Activated naive CD4-positive, alpha-beta T cell treated with anti-CD3 and anti-CD28 coated beads, Interleukin-2, amount 50 U/mL, for 24 hours (primary cell): ENCODE data around the gene APOH.

Experiments used
- H3K27ac Mint-ChIP-seq: one replicate; pipeline ENCODE4 v1.8.0; 2021; ENCODE audit warnings: mild to moderate bottlenecking, mixed read lengths
- H3K27me3 Mint-ChIP-seq: one replicate; pipeline ENCODE4 v1.8.0; 2021; ENCODE audit warnings: mixed read lengths
- H3K36me3 Mint-ChIP-seq: one replicate; pipeline ENCODE4 v1.8.0; 2021; ENCODE audit warnings: mixed read lengths
- H3K4me1 Mint-ChIP-seq: one replicate; pipeline ENCODE4 v1.8.0; 2021; ENCODE audit warnings: mixed read lengths
- H3K4me3 Mint-ChIP-seq: one replicate; pipeline ENCODE4 v1.8.0; 2021; ENCODE audit warnings: mild to moderate bottlenecking, mixed read lengths
- H3K9me3 Mint-ChIP-seq: one replicate; pipeline ENCODE4 v1.8.0; 2021; ENCODE audit warnings: mixed read lengths

The APOH gene, protein sequence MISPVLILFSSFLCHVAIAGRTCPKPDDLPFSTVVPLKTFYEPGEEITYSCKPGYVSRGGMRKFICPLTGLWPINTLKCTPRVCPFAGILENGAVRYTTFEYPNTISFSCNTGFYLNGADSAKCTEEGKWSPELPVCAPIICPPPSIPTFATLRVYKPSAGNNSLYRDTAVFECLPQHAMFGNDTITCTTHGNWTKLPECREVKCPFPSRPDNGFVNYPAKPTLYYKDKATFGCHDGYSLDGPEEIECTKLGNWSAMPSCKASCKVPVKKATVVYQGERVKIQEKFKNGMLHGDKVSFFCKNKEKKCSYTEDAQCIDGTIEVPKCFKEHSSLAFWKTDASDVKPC

DNA sequence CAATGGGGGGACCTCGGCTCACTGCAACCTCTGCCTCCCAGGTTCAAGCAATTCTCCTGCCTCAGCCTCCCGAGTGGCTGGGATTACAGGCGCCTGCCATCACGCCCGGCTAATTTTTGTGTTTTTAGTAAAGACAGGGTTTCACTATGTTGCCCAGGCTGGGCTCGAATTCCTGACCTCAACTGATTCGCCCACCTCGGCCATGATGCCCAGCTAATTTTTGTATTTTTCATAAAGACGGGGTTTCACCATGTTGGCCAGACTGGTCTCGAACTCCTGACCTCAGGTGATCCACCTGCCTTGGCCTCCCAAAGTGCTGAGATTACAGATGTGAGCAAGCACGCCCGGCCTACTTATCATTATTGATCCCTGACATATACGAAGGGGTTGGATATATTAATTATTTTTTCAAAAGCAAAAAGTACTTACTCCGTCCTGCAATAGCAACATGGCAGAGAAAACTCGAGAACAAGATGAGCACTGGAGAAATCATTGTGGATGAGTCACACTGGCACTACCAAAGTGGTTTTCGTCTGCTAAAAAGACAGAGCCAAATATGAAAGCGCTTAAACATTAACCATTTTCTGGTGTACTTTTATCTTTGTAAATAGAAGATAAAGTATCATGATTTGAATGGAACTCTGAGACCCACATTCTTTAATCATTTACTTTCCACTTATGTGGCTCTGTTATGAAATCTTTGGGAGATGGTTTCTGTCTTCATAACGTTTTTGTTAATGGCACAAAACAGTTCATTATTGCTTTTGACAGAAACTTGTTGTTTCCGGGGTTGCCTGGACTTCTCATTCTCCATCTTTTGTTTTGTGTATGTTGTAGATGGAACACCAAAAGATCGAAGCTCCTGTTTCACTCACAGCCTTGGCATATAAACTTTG lies at the start of gene APOH:
Gene APOH (minus strand): TSS at position 529 of the 896 bp plus-strand sequence. CDS start 36 bp downstream, at position 493.
- Mint-ChIP-seq H3K27me3 (peaks cover 3% of the 10 kb centered on the region), H3K9me3 (no peaks in the 10 kb centered on the region), H3K4me3 (no peak within 1 kb of the TSS), H3K27ac (no peak within 1 kb of the TSS), H3K4me1 (peaks cover 11% of the 10 kb centered on the region), H3K36me3 (peaks cover 2% of the 10 kb centered on the region)

DNA sequence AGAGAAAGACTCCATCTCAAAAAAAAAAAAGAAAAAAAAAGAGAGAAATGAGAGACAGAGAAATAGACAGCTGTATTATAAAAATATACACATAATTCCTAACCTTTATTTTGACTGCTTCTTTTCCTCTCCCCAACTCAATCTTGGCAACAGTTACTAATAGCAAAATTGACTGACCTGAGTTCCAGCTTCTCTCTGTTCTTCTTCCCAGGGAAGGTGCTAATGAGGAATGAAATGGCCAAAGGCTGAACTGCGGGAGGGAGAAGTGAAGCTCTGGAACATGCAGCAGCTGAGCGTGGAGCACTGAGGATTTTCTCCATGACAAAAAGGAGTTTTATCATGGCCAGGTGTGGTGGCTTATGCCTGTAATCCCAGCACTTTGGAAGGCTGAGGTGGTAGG lies 48.0 kb upstream of the APOH start:
- Mint-ChIP-seq H3K27me3 (no peaks in the 10 kb centered on the region), H3K27ac (no peak overlapping the region), H3K4me3 (no peak overlapping the region), H3K36me3 (no peaks in the 10 kb centered on the region), H3K9me3 (no peaks in the 10 kb centered on the region), H3K4me1 (no peaks in the 10 kb centered on the region)

DNA sequence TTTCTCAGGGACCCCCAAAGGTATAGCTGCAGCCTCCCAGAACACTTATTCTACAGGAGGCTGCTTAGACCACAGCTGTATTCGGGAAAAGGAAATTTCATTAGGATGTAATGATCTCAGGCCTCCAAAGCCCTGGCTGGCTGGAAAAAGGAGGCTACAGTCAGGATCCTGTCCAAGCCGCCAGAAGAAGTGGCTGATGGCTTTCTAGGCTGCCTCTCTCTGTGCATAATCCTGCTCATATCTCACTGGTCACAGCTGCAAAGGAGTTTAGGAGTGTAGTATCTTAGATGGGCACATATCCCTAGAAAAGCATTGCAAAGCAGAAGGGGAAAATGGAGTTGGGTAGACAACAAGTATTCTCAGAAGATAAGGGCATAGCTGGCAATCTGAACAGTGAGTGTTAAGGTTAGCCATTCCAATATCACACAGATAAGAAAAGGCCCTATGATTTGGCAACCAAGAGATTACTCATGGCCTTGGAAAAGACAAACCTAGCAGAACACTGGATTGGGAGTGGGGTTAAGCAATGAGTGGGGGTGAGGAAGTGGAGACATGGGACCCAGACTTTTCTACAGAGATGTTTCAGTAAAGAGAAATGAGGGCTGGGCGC lies 47.2 kb upstream of the APOH start:
- H3K27me3 Mint-ChIP-seq = no peaks in the 10 kb centered on the region
- no peak overlapping the region for H3K4me3 Mint-ChIP-seq
- H3K4me1 Mint-ChIP-seq = no peaks in the 10 kb centered on the region
- no peaks in the 10 kb centered on the region for H3K9me3 Mint-ChIP-seq
- peak overlapping the region; percentile 80 for H3K27ac Mint-ChIP-seq
- H3K36me3 Mint-ChIP-seq = no peaks in the 10 kb centered on the region

DNA sequence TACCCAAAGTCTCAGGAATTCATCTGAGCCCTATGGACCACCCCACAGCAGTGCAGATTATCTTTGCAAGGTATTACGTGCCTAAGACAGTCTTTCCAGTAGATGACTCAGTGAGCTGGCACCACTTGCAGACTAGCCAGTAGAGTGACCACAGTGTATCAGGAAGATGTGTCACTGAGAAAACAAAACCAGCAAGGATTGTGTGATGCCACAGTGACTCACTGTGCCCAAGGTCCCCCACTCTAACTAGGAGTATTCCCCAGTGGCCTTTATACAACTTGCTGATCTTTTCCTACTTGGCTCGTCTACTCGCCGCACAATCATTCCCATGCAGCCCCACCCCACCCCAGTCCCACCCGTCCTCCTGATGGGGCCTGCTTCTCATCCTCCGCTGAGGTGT lies 46.4 kb upstream of the APOH start:
- Mint-ChIP-seq H3K4me1 (no peaks in the 10 kb centered on the region), H3K27ac (no peak overlapping the region), H3K36me3 (no peaks in the 10 kb centered on the region), H3K27me3 (no peaks in the 10 kb centered on the region), H3K4me3 (no peak overlapping the region), H3K9me3 (no peaks in the 10 kb centered on the region)

DNA sequence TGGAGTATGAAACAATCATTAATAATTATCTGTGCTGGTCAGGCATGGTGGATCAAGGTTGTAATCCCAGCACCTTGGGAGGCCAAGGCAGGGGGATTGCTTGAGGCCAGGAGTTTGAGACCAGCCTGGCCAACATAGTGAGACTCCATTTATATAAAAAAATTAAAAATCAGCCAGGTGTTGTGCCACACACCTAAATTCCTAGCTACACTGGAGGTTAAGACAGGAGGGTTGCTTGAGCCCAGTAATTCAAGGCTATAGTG lies 44.3 kb upstream of the APOH start:
- Mint-ChIP-seq H3K36me3 (no peaks in the 10 kb centered on the region), H3K4me3 (no peak overlapping the region), H3K27ac (no peak overlapping the region), H3K27me3 (no peaks in the 10 kb centered on the region), H3K9me3 (no peaks in the 10 kb centered on the region), H3K4me1 (no peaks in the 10 kb centered on the region)

DNA sequence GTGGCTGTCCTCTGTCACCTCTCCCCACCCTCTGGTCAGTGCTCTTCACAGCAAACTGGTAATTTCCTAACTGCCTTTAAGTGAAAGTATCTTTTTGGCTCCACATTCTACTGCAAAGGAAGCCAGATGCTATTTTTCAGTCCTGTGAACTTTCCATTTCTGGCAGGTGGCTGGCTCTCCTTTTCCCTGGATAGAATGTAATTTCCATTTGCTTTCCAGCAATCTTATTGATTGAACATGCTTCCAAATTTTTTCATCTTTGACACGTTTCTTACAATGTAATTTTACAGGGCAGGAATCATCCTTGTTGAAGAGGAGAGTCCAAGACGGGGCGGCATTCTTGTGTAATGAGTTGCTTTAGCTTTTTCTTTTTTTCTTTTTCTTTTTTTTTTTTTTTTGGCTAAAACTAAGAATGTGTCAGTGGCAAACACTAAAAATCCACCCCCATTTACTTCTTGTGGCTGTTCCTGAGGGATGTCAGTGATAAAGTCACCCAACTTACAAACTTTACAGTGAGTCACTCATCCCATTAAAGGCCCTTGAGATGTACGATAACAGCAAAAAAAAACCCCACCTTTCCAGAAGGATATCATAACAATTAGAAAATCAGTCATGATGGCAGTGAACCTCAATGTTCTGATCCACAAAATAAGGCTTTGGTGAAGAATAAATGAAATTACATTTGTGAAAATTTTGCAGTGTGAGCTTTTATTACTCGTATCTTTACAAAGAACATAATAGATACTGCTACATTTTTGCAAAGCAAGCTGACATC lies 43.8 kb upstream of the APOH start:
- H3K36me3 Mint-ChIP-seq = no peaks in the 10 kb centered on the region
- no peaks in the 10 kb centered on the region for H3K9me3 Mint-ChIP-seq
- H3K4me3 Mint-ChIP-seq = no peak overlapping the region
- no peak overlapping the region for H3K27ac Mint-ChIP-seq
- no peaks in the 10 kb centered on the region for H3K27me3 Mint-ChIP-seq
- H3K4me1 Mint-ChIP-seq = no peaks in the 10 kb centered on the region

DNA sequence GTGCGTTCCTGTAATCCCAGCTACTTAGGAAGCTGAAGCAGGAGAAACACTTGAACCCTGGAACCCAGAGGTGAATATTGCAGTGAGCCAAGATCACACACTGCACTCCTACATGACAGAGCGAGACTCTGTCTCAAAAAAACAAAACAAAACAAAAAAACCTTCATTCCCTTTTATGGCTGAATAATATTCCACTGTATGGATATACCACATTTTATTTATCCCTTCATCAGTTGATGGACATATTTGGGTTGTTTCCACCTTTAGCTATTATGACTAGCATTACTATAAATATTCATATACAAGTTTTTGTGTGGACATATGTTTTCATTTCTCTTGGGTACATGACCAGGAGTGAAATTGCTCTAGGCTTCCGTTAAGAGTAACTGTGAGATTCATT lies 42.3 kb upstream of the APOH start:
- H3K27ac Mint-ChIP-seq = no peak overlapping the region
- H3K9me3 Mint-ChIP-seq = no peaks in the 10 kb centered on the region
- H3K4me3 Mint-ChIP-seq = no peak overlapping the region
- H3K27me3 Mint-ChIP-seq = no peaks in the 10 kb centered on the region
- no peaks in the 10 kb centered on the region for H3K36me3 Mint-ChIP-seq
- no peaks in the 10 kb centered on the region for H3K4me1 Mint-ChIP-seq

DNA sequence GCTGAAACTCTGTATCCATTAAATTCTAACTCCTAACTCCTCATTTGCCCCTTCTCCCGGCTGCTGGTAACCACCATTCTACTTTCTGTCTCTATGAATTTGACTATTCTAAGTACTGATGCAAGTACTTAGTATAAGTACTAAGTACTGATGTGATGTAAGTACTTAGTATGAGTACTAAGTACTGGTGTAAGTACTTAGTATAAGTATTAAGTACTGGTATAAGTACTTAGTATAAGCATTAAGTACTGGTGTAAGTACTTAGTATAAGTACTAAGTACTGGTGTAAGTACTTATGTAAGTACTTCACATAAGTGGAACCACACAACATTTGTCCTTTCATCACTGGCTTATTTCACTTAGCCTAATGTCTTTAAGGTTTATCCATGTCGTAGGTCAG lies 40.9 kb upstream of the APOH start:
- H3K9me3 Mint-ChIP-seq = no peaks in the 10 kb centered on the region
- H3K27ac Mint-ChIP-seq = no peak overlapping the region
- no peaks in the 10 kb centered on the region for H3K36me3 Mint-ChIP-seq
- H3K4me1 Mint-ChIP-seq = no peaks in the 10 kb centered on the region
- no peak overlapping the region for H3K4me3 Mint-ChIP-seq
- no peaks in the 10 kb centered on the region for H3K27me3 Mint-ChIP-seq

DNA sequence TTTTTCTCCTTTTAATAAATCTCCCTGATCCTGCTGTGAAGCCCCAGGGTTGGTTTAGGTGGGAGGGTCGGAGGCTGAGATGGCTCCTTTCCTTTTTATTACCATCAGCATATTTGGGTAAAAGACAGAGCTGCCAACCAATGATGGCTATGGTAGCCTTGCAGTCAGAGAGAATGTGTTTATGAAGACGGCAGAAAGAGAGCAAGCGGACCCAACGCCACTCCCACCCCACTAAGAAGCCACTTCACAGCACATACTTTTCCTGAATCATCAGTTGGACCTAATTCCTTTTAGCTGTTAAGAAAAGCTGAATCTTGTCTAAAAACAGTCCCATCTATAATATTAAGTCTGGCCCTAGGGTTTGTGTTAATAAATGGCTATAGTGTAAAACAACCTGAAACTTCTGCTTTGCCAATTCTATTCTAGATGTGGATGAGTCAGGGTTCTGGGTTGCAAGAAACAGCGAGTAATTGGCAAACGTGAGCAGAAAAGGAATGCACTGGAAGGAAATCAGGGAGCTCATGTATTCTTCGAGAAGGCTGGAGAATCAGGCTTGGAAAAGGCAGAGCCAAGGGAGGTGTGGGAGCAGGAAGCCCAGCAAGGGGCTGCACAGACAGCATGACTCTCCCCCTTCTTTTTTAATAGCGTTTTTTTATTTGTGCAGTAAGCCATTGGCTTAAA lies 39.2 kb upstream of the APOH start:
- Mint-ChIP-seq H3K4me3 (no peak overlapping the region), H3K36me3 (no peaks in the 10 kb centered on the region), H3K9me3 (no peaks in the 10 kb centered on the region), H3K27ac (no peak overlapping the region), H3K4me1 (peaks cover 7% of the 10 kb centered on the region), H3K27me3 (no peaks in the 10 kb centered on the region)

DNA sequence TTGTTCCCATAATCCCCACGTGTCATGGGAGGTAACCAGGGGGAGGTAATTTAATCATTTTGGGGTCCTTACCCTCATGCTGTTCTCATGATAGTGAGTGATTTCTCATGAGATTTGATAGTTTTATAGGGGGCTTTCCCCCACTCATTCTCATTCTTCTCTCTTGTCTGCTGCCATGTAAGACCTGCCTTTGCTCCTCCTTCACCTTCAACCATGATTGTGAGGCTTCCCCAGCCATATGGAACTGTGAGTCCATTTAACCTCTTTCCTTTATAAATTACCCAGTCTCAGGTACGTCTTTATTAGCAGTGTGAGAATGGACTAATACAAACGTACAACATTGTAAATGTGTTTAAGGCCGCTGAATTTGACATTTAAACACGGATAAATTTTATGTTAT lies 35.5 kb upstream of the APOH start:
- no peak overlapping the region for H3K4me3 Mint-ChIP-seq
- H3K9me3 Mint-ChIP-seq = no peaks in the 10 kb centered on the region
- H3K36me3 Mint-ChIP-seq = no peaks in the 10 kb centered on the region
- H3K27ac Mint-ChIP-seq = no peak overlapping the region
- peaks cover 7% of the 10 kb centered on the region for H3K4me1 Mint-ChIP-seq
- no peaks in the 10 kb centered on the region for H3K27me3 Mint-ChIP-seq

DNA sequence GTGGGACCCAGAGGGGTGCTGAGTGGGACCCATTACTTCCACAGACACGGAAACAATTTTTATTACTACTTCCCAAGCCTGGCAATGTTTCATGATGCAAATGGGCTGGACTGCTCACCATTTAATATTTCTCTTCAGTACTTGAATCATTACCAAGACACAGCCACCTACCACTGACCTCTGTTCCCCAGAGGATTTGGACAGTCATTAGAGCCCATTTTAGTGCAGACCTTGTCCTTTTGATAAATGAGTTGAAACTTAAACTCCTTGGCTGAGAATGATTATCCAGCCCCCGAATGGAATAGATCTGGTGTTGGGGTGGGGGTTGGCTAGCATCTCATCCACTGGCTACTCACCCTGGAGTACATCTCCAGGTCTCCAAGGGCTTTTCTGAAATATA lies 33.6 kb upstream of the APOH start:
- H3K27me3 Mint-ChIP-seq = no peaks in the 10 kb centered on the region
- H3K27ac Mint-ChIP-seq = no peak overlapping the region
- no peaks in the 10 kb centered on the region for H3K9me3 Mint-ChIP-seq
- peaks cover 7% of the 10 kb centered on the region for H3K4me1 Mint-ChIP-seq
- H3K36me3 Mint-ChIP-seq = no peaks in the 10 kb centered on the region
- H3K4me3 Mint-ChIP-seq = no peak overlapping the region

DNA sequence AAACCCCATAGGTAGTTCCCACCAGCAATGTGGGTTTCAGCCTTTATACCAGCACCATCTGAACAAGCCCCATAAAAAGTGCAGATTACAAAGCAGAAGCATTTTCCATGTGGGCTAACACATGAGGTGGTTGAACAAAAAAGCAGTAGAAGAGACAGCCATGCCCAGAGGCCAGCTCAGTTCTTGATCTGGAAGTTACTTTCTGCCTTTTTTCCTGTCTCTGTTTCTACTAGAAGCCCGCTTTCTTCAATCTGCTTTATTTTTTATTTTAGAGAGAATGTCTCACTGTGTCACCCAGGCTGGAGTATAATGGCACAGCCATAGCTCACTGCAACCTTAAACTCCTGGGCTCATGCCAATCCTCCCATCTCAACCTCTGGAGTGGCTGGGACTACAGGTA lies 31.5 kb upstream of the APOH start:
- H3K36me3 Mint-ChIP-seq = no peaks in the 10 kb centered on the region

DNA sequence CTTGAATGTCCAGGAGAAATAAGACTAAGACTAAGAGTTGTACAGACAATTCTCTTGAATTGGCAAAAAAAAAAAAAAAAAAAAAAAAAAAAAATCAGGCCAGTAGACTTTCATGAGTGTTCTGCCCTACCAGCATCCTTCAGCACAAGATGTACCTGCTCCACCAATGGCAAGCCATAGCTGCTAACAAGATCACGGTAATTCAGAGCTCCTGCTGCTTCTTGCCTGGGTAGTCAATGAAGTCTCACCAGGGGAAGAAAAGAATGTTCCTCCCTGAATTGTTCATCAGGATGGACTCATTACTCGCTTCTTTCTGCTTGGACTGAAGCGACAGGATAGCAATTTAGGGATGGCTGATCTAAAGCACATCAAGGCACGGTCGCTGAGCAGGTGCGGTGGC lies 31.1 kb upstream of the APOH start:
- H3K9me3 Mint-ChIP-seq = no peaks in the 10 kb centered on the region
- no peaks in the 10 kb centered on the region for H3K27me3 Mint-ChIP-seq
- H3K4me1 Mint-ChIP-seq = peaks cover 19% of the 10 kb centered on the region
- no peak overlapping the region for H3K27ac Mint-ChIP-seq
- H3K4me3 Mint-ChIP-seq = no peak overlapping the region
- no peaks in the 10 kb centered on the region for H3K36me3 Mint-ChIP-seq

More for the DNA sequence above, 31.5 kb upstream of the APOH start:
- H3K27ac Mint-ChIP-seq = no peak overlapping the region
- no peak overlapping the region for H3K4me3 Mint-ChIP-seq
- no peaks in the 10 kb centered on the region for H3K27me3 Mint-ChIP-seq
- H3K9me3 Mint-ChIP-seq = no peaks in the 10 kb centered on the region
- peaks cover 15% of the 10 kb centered on the region for H3K4me1 Mint-ChIP-seq

DNA sequence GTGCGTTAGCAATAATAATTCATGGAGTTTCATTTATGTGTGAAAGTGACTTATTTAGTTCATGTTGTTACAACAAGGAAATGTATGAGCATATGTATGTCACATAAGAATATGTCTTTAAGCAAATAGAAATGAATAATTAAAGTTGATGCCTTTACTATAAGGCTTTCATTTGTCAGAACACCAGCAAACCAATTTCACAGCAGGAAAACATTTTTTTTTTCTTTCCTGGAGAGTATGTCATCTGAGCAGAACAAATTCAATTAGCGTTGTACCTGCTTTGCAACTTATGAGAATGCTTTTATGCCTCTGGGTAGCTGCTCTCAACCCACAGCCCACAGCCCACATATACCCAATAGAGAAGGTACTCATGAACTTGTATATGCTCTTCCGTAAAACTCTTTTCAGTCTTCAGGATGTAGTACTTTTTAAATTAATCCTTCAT lies 26.3 kb upstream of the APOH start:
- H3K27me3 Mint-ChIP-seq = no peaks in the 10 kb centered on the region
- peak overlapping the region; percentile 53 for H3K4me3 Mint-ChIP-seq
- H3K27ac Mint-ChIP-seq = peak overlapping the region; percentile 53

DNA sequence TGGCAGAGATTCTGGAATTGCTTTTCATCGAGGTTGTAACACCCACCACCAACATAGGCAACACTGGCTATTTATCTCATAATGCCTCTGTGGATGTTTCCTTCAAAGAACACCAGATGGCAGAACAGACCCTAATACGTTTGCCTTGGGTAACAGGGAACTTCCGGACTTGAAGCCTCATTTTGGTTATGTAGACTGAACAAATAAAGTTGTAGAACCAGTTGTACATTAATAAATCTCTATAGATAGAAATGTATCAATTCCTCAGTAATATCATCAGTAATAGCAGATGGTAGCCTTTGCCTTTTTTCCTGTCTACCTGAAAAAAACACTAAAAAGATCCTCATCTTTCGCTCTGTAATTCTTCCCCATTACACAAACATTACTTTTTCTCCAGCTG lies 25.9 kb upstream of the APOH start:
- Mint-ChIP-seq H3K27ac (peak overlapping the region; percentile 53), H3K4me3 (peak overlapping the region; percentile 53), H3K27me3 (no peaks in the 10 kb centered on the region), H3K9me3 (no peaks in the 10 kb centered on the region), H3K4me1 (peaks cover 22% of the 10 kb centered on the region), H3K36me3 (no peaks in the 10 kb centered on the region)

More for the DNA sequence above, 26.3 kb upstream of the APOH start:
- Mint-ChIP-seq H3K4me1 (peaks cover 21% of the 10 kb centered on the region), H3K9me3 (no peaks in the 10 kb centered on the region), H3K36me3 (no peaks in the 10 kb centered on the region)
